Right atrium auricular region (tissue), 2 donors: ENCODE data around the gene EDIL3. TPM values are rescaled to one million over a fixed set of nuclear protein-coding genes. Genes with fewer than 3 reads are reported as not detected.

Experiments
- DNase-seq: peaks from one replicate; pipeline ENCODE4 v3.0.0-alpha.2; 2019; ENCODE audit warnings: low spot score
- H3K27ac ChIP-seq, 2 donors: fragments of 200-600 bp; sonication (generic); 1 replicate in 1 of 2; 2 replicates in 1 of 2; pipeline ENCODE4 v1.5.1; 2016 to 2019
- H3K27me3 ChIP-seq, 2 donors: fragments of 200-600 bp; sonication (generic); one replicate each; pipeline versions ENCODE4 v1.5.1 to v1.6.0; 2017 to 2019
- H3K36me3 ChIP-seq: fragments of 200-600 bp; sonication (generic); one replicate; pipeline ENCODE4 v1.5.1; 2016
- H3K4me1 ChIP-seq, 2 donors: fragments of 200-600 bp; sonication (generic); one replicate each; pipeline versions ENCODE4 v1.5.1 to v1.6.0; 2017 to 2019
- H3K4me3 ChIP-seq, 2 donors: fragments of 200-600 bp; sonication (generic); 1 replicate in 1 of 2; 2 replicates in 1 of 2; pipeline ENCODE4 v1.5.1; 2017 to 2019; ENCODE audit warnings: mild to moderate bottlenecking in 1 of 2, moderate library complexity in 1 of 2
- H3K9me3 ChIP-seq, 2 donors: fragments of 200-600 bp; sonication (generic); one replicate each; pipeline ENCODE4 v1.5.1; 2019
- CTCF ChIP-seq, 2 donors: fragments of 200-600 bp; sonication (generic); IDR thresholded peaks; one replicate each; pipeline ENCODE4 v1.5.1; 2019; ENCODE audit warnings: antibody characterized with exemption in 2 of 2
- total RNA-seq, 2 donors: library from RNA; depleted of rRNA; stranded (reverse); fragments of >200 nt; gene quantifications; one replicate each; pipeline ENCODE4 v1.1.0, GENCODE V29; 2016

Gene EDIL3
- total RNA-seq, 2 donors from 2014 or later: 9.0 to 10.8 TPM

- no peak overlapping the region for H3K27ac ChIP-seq
- H3K4me3 ChIP-seq: no peak overlapping the region
- H3K36me3 ChIP-seq: no peaks in the 10 kb centered on the region
- H3K9me3 ChIP-seq: no peaks in the 10 kb centered on the region
- no peak for TF ChIP-seq CTCF (IDR thresholded peaks at IDR 0.05)
- H3K27me3 ChIP-seq: no peaks in the 10 kb centered on the region
- H3K4me1 ChIP-seq: no peaks in the 10 kb centered on the region
- no peak for DNase-seq
Observed at GRCh38 chr5:84419742-84420141, 35.1 kb upstream of the EDIL3 start.

- no peaks in the 10 kb centered on the region for H3K4me1 ChIP-seq
- H3K36me3 ChIP-seq: no peaks in the 10 kb centered on the region
- no peak for TF ChIP-seq CTCF (IDR thresholded peaks at IDR 0.05)
- no peak overlapping the region for H3K4me3 ChIP-seq
- no peak overlapping the region for H3K27ac ChIP-seq
- H3K27me3 ChIP-seq: no peaks in the 10 kb centered on the region
- no peaks in the 10 kb centered on the region for H3K9me3 ChIP-seq
- no peak for DNase-seq
Observed at GRCh38 chr5:84411832-84412605, 27.3 kb upstream of the EDIL3 start.

- Histone ChIP-seq H3K4me1 (no peaks in the 10 kb centered on the region), H3K36me3 (no peaks in the 10 kb centered on the region)
Observed at GRCh38 chr5:84406111-84406510, 21.4 kb upstream of the EDIL3 start.

GRCh38 chr5:84403773-84404172 lies 19.1 kb upstream of the EDIL3 start:
- H3K4me3 ChIP-seq: no peak overlapping the region
- no peaks in the 10 kb centered on the region for H3K27me3 ChIP-seq
- TF ChIP-seq CTCF (IDR thresholded peaks at IDR 0.05): no peak
- no peak overlapping the region for H3K27ac ChIP-seq
- no peaks in the 10 kb centered on the region for H3K36me3 ChIP-seq
- H3K9me3 ChIP-seq: no peaks in the 10 kb centered on the region
- no peaks in the 10 kb centered on the region for H3K4me1 ChIP-seq
- no peak for DNase-seq

More at GRCh38 chr5:84406111-84406510, 21.4 kb upstream of the EDIL3 start:
- H3K27me3 ChIP-seq: no peaks in the 10 kb centered on the region
- H3K4me3 ChIP-seq: no peak overlapping the region
- no peak overlapping the region for H3K27ac ChIP-seq
- H3K9me3 ChIP-seq: no peaks in the 10 kb centered on the region
- no peak for TF ChIP-seq CTCF (IDR thresholded peaks at IDR 0.05)
- no peak for DNase-seq

GRCh38 chr5:84397385-84397784 lies 12.7 kb upstream of the EDIL3 start:
- Histone ChIP-seq H3K4me3 (no peak overlapping the region), H3K4me1 (no peaks in the 10 kb centered on the region), H3K27ac (no peak overlapping the region), H3K9me3 (no peaks in the 10 kb centered on the region), H3K27me3 (no peaks in the 10 kb centered on the region), H3K36me3 (no peaks in the 10 kb centered on the region)
- TF ChIP-seq CTCF (IDR thresholded peaks at IDR 0.05): no peak
- DNase-seq: no peak

GRCh38 chr5:84393969-84394368 lies 9.3 kb upstream of the EDIL3 start:
- TF ChIP-seq CTCF (IDR thresholded peaks at IDR 0.05): no peak
- H3K27me3 ChIP-seq: no peaks in the 10 kb centered on the region

More at GRCh38 chr5:84393969-84394368, 9.3 kb upstream of the EDIL3 start:
- no peaks in the 10 kb centered on the region for H3K4me1 ChIP-seq
- no peaks in the 10 kb centered on the region for H3K9me3 ChIP-seq
- H3K27ac ChIP-seq: no peak overlapping the region
- no peak for DNase-seq
- H3K4me3 ChIP-seq: no peak overlapping the region
- H3K36me3 ChIP-seq: no peaks in the 10 kb centered on the region
